ENCODE data around the gene RSPH10B.
"Not testable (repeated sequence)": the region's sequence is repeated elsewhere in the genome, so short reads cannot be mapped to it uniquely, and the experiment has no call there.

RSPH10B gene

GRCh38 chr7:5970347-5970911 is at the start of gene RSPH10B:
Gene RSPH10B, minus strand, starts transcription at chr7:5970689. Its CDS starts 3,573 bp downstream, at chr7:5967116.
- DNase-seq (ENCODE audit: low spot score), result not testable (repeated sequence)

GRCh38 chr7:6016653-6016966 is 46.1 kb upstream of the RSPH10B start:
- DNase-seq (ENCODE audit: low spot score), result no peak

GRCh38 chr7:6015917-6016652 is 45.6 kb upstream of the RSPH10B start:
- no peak for DNase-seq (ENCODE audit: low spot score)

GRCh38 chr7:6012355-6013104 is 42.0 kb upstream of the RSPH10B start:
- DNase-seq (ENCODE audit: low spot score), result no peak

- DNase-seq (ENCODE audit: low spot score), result no peak
These were observed 41.1 kb upstream of the RSPH10B start for GRCh38 chr7:6011541-6011940.

- DNase-seq (ENCODE audit: low spot score), result not testable (repeated sequence)
These were observed 39.9 kb upstream of the RSPH10B start for GRCh38 chr7:6010370-6010769.

- peak; percentile 91 for DNase-seq (ENCODE audit: low spot score)
These were observed 38.5 kb upstream of the RSPH10B start, which contains the start of the genes AIMP2 and PMS2 for GRCh38 chr7:6008668-6009611. Gene AIMP2, plus strand, starts transcription at chr7:6009272. Its CDS starts 92 bp downstream, at chr7:6009364. Gene PMS2, minus strand, starts transcription at chr7:6009049. Its CDS starts 30 bp downstream, at chr7:6009019.

- not testable (repeated sequence) for DNase-seq (ENCODE audit: low spot score)
These were observed 37.5 kb upstream of the RSPH10B start for GRCh38 chr7:6007835-6008590.

GRCh38 chr7:6007386-6007785 is 36.9 kb upstream of the RSPH10B start:
- DNase-seq (ENCODE audit: low spot score), result no peak

- DNase-seq (ENCODE audit: low spot score), result peak; percentile 52
These were observed 26.8 kb upstream of the RSPH10B start for GRCh38 chr7:5997210-5997808.

GRCh38 chr7:5987061-5987460 is 16.6 kb upstream of the RSPH10B start:
- DNase-seq (ENCODE audit: low spot score), result not testable (repeated sequence)

GRCh38 chr7:5979680-5980314 is 9.3 kb upstream of the RSPH10B start:
- DNase-seq (ENCODE audit: low spot score), result not testable (repeated sequence)

GRCh38 chr7:5973580-5973979 is 3.1 kb upstream of the RSPH10B start:
- not testable (repeated sequence) for DNase-seq (ENCODE audit: low spot score)

- not testable (repeated sequence) for DNase-seq (ENCODE audit: low spot score)
These were observed 6.7 kb downstream of the RSPH10B start for GRCh38 chr7:5963810-5964209.

GRCh38 chr7:5963205-5963604 is 7.3 kb downstream of the RSPH10B start:
- DNase-seq (ENCODE audit: low spot score), result not testable (repeated sequence)

GRCh38 chr7:5934945-5935450 is 35.5 kb downstream of the RSPH10B start:
- not testable (repeated sequence) for DNase-seq (ENCODE audit: low spot score)

GRCh38 chr7:5931905-5932644 is 38.4 kb downstream of the RSPH10B start:
- not testable (repeated sequence) for DNase-seq (ENCODE audit: low spot score)

- not testable (repeated sequence) for DNase-seq (ENCODE audit: low spot score)
These were observed 39.2 kb downstream of the RSPH10B start for GRCh38 chr7:5931250-5931649.

- DNase-seq (ENCODE audit: low spot score), result not testable (repeated sequence)
These were observed 40.2 kb downstream of the RSPH10B start for GRCh38 chr7:5930290-5930689.
